Measurements from ENCODE around the gene NOL3. TPM values are rescaled to one million over a fixed set of nuclear protein-coding genes. Genes with fewer than 3 reads are reported as not detected.

Gene NOL3
- total and polyA plus RNA-seq, 2 of the 13 experiments (the other 11 are each of a cell fraction or from before 2014, with no cell fraction given), result 5.7 to 20.5 TPM

GRCh38 chr16:67184995-67185650 is 14.8 kb downstream of the NOL3 start (continued):
- TF ChIP-seq, protein P1, sequence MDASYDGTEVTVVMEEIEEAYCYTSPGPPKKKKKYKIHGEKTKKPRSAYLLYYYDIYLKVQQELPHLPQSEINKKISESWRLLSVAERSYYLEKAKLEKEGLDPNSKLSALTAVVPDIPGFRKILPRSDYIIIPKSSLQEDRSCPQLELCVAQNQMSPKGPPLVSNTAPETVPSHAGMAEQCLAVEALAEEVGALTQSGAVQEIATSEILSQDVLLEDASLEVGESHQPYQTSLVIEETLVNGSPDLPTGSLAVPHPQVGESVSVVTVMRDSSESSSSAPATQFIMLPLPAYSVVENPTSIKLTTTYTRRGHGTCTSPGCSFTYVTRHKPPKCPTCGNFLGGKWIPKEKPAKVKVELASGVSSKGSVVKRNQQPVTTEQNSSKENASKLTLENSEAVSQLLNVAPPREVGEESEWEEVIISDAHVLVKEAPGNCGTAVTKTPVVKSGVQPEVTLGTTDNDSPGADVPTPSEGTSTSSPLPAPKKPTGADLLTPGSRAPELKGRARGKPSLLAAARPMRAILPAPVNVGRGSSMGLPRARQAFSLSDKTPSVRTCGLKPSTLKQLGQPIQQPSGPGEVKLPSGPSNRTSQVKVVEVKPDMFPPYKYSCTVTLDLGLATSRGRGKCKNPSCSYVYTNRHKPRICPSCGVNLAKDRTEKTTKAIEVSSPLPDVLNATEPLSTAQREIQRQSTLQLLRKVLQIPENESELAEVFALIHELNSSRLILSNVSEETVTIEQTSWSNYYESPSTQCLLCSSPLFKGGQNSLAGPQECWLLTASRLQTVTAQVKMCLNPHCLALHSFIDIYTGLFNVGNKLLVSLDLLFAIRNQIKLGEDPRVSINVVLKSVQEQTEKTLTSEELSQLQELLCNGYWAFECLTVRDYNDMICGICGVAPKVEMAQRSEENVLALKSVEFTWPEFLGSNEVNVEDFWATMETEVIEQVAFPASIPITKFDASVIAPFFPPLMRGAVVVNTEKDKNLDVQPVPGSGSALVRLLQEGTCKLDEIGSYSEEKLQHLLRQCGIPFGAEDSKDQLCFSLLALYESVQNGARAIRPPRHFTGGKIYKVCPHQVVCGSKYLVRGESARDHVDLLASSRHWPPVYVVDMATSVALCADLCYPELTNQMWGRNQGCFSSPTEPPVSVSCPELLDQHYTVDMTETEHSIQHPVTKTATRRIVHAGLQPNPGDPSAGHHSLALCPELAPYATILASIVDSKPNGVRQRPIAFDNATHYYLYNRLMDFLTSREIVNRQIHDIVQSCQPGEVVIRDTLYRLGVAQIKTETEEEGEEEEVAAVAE (CRISPR knock-in tag; IDR thresholded peaks at IDR 0.05; ENCODE audit: borderline replicate concordance), result peak; percentile 90
- TF ChIP-seq, protein P2, sequence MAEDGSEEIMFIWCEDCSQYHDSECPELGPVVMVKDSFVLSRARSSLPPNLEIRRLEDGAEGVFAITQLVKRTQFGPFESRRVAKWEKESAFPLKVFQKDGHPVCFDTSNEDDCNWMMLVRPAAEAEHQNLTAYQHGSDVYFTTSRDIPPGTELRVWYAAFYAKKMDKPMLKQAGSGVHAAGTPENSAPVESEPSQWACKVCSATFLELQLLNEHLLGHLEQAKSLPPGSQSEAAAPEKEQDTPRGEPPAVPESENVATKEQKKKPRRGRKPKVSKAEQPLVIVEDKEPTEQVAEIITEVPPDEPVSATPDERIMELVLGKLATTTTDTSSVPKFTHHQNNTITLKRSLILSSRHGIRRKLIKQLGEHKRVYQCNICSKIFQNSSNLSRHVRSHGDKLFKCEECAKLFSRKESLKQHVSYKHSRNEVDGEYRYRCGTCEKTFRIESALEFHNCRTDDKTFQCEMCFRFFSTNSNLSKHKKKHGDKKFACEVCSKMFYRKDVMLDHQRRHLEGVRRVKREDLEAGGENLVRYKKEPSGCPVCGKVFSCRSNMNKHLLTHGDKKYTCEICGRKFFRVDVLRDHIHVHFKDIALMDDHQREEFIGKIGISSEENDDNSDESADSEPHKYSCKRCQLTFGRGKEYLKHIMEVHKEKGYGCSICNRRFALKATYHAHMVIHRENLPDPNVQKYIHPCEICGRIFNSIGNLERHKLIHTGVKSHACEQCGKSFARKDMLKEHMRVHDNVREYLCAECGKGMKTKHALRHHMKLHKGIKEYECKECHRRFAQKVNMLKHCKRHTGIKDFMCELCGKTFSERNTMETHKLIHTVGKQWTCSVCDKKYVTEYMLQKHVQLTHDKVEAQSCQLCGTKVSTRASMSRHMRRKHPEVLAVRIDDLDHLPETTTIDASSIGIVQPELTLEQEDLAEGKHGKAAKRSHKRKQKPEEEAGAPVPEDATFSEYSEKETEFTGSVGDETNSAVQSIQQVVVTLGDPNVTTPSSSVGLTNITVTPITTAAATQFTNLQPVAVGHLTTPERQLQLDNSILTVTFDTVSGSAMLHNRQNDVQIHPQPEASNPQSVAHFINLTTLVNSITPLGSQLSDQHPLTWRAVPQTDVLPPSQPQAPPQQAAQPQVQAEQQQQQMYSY (CRISPR knock-in tag; IDR thresholded peaks at IDR 0.05), result peak; percentile 89
- TF ChIP-seq, protein P3, sequence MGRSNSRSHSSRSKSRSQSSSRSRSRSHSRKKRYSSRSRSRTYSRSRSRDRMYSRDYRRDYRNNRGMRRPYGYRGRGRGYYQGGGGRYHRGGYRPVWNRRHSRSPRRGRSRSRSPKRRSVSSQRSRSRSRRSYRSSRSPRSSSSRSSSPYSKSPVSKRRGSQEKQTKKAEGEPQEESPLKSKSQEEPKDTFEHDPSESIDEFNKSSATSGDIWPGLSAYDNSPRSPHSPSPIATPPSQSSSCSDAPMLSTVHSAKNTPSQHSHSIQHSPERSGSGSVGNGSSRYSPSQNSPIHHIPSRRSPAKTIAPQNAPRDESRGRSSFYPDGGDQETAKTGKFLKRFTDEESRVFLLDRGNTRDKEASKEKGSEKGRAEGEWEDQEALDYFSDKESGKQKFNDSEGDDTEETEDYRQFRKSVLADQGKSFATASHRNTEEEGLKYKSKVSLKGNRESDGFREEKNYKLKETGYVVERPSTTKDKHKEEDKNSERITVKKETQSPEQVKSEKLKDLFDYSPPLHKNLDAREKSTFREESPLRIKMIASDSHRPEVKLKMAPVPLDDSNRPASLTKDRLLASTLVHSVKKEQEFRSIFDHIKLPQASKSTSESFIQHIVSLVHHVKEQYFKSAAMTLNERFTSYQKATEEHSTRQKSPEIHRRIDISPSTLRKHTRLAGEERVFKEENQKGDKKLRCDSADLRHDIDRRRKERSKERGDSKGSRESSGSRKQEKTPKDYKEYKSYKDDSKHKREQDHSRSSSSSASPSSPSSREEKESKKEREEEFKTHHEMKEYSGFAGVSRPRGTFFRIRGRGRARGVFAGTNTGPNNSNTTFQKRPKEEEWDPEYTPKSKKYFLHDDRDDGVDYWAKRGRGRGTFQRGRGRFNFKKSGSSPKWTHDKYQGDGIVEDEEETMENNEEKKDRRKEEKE (IDR thresholded peaks at IDR 0.05), result no peak
- TF ChIP-seq ZNF180 (CRISPR knock-in tag; IDR thresholded peaks at IDR 0.05; ENCODE audit: borderline replicate concordance, low read depth) (peak; percentile 83; the same call in 1 of the 2 replicates), ZNF496 (CRISPR knock-in tag; IDR thresholded peaks at IDR 0.05; ENCODE audit: insufficient replicate concordance) (no peak), ELF4 (CRISPR knock-in tag; IDR thresholded peaks at IDR 0.05; ENCODE audit: borderline replicate concordance) (no peak), ZC3H13 (CRISPR knock-in tag; IDR thresholded peaks at IDR 0.05) (peak; percentile 95), NRL (CRISPR knock-in tag; IDR thresholded peaks at IDR 0.05; ENCODE audit: borderline replicate concordance) (peak; percentile 93), ZNF446 (CRISPR knock-in tag; IDR thresholded peaks at IDR 0.05) (no peak), ZNF414 (CRISPR knock-in tag; IDR thresholded peaks at IDR 0.05) (0 out of 2 replicates have a peak, but pooled peaks have one; percentile 73), NFIB (CRISPR knock-in tag; IDR thresholded peaks at IDR 0.05; ENCODE audit: borderline replicate concordance) (no peak), ZNF598 (CRISPR knock-in tag; IDR thresholded peaks at IDR 0.05; ENCODE audit: borderline replicate concordance) (no peak)
- TF ChIP-seq, protein P4, sequence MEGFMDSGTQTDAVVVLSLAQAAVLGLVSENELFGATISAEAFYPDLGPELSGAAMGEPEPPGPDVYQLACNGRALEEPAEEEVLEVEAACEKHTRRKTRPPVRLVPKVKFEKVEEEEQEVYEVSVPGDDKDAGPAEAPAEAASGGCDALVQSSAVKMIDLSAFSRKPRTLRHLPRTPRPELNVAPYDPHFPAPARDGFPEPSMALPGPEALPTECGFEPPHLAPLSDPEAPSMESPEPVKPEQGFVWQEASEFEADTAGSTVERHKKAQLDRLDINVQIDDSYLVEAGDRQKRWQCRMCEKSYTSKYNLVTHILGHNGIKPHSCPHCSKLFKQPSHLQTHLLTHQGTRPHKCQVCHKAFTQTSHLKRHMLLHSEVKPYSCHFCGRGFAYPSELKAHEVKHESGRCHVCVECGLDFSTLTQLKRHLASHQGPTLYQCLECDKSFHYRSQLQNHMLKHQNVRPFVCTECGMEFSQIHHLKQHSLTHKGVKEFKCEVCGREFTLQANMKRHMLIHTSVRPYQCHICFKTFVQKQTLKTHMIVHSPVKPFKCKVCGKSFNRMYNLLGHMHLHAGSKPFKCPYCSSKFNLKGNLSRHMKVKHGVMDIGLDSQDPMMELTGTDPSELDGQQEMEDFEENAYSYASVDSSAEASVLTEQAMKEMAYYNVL (CRISPR knock-in tag; IDR thresholded peaks at IDR 0.05; ENCODE audit: borderline replicate concordance), result peak; percentile 91; the same call in 1 of the 2 replicates
